Skin epidermis (tissue), 12 donors: ENCODE measurements around the gene LIMD2.

Experiments used
- H3K27ac ChIP-seq, 21 experiments: fragments of 200-600 bp; sonication (generic) in 11 of 21; one replicate each; pipeline ENCODE4 v1.5.0; 2020; ENCODE audit warnings: mild to moderate bottlenecking in 3 of 21, inconsistent platforms in 2 of 21, moderate library complexity in 2 of 21
- H3K4me3 ChIP-seq, 7 experiments: fragments of 200-600 bp; sonication (generic) in 2 of 7; one replicate each; pipeline ENCODE4 v1.5.0; 2020; ENCODE audit warnings: inconsistent platforms in 2 of 7, mild to moderate bottlenecking in 2 of 7, moderate library complexity in 1 of 7

LIMD2 gene

DNA sequence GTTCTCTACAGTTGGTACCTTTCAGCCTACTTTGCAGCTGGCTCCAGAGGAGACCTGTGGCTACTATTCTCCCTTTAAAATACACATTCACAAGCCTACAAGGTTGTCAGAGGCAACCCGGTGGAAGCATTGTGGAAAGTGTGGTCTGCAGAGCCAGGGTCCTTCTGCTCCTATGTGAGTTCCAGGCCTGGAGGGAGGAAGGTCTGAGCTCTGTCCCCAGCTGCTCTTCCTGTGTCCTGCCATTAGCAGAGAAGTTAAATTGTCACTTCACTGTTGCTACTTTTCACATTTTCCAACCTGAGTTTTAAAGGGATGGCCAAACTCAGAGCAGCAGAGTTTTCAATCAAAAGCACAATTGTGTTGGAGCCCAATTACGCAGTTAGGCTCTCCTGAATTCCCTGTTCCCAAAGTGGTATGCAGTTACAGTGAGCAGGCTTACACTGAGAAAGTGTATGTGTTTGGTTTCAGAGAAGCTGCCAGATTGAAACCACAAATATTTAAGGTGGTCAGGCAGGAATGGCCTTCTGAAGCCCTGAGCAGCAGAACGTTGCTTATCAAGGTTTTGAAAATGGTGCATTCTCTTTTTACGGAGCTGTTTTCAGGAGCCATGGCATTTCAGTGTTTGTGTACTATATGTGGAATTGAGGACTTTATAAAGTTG is 52.7 kb downstream of the LIMD2 start:
- Histone ChIP-seq H3K27ac (peak overlapping the region in 7 of 21 experiments; percentile 4 to 55 (median 15)), H3K4me3 (no peak overlapping the region)

DNA sequence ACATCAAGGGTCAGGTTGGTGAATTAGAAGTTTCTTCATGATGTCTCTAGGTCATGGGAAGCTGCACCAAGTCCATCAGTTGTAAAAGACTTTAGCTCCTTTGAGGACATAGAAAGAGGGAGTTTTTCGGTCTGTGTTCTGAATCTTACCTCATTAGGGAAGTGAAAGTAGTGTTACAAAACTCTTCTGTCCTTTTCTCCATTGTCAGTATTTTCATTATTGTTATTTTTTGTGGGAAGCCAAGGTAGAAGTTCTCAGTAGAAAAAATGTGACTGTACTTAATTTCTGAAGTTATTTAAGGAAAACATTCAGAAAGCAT is 53.5 kb downstream of the LIMD2 start:
- Histone ChIP-seq H3K4me3 (no peak overlapping the region), H3K27ac (peak overlapping the region in 4 of 21 experiments; percentile 5 to 48 (median 31))
